Measurements from ENCODE around the gene ADM2.

The ADM2 gene

GRCh38 chr22:50505776-50506610 is 24.6 kb downstream of the ADM2 start:
- no peak for ATAC-seq
- TF ChIP-seq RARB (CRISPR knock-in tag; IDR thresholded peaks at IDR 0.05), result no peak
- no peak for TF ChIP-seq PPARA (CRISPR knock-in tag; IDR thresholded peaks at IDR 0.05; ENCODE audit: borderline replicate concordance)
- TF ChIP-seq ZNF70 (CRISPR knock-in tag; IDR thresholded peaks at IDR 0.05), result no peak
- no peak for TF ChIP-seq SNAI2 (CRISPR knock-in tag; IDR thresholded peaks at IDR 0.05)
- TF ChIP-seq TOX (CRISPR knock-in tag; IDR thresholded peaks at IDR 0.05; ENCODE audit: borderline replicate concordance), result no peak
- no peak for TF ChIP-seq ISL1 (CRISPR knock-in tag; IDR thresholded peaks at IDR 0.05)
- TF ChIP-seq GLIS3 (CRISPR knock-in tag; IDR thresholded peaks at IDR 0.05), result no peak
- no peak for TF ChIP-seq ESRRG (CRISPR knock-in tag; IDR thresholded peaks at IDR 0.05)

GRCh38 chr22:50506611-50507420 is 25.5 kb downstream of the ADM2 start:
- ATAC-seq, result peak; percentile 41
- no peak for TF ChIP-seq BACH2 (CRISPR knock-in tag; IDR thresholded peaks at IDR 0.05; ENCODE audit: borderline replicate concordance)
- no peak for TF ChIP-seq ISL1 (CRISPR knock-in tag; IDR thresholded peaks at IDR 0.05)
- TF ChIP-seq OSR1 (CRISPR knock-in tag; IDR thresholded peaks at IDR 0.05), result no peak
- TF ChIP-seq TCF4 (CRISPR knock-in tag; IDR thresholded peaks at IDR 0.05; ENCODE audit: borderline replicate concordance), result no peak
- no peak for TF ChIP-seq RARB (CRISPR knock-in tag; IDR thresholded peaks at IDR 0.05)
- TF ChIP-seq GLIS3 (CRISPR knock-in tag; IDR thresholded peaks at IDR 0.05), result no peak
- TF ChIP-seq CREB5 (CRISPR knock-in tag; IDR thresholded peaks at IDR 0.05; ENCODE audit: low read depth), result no peak
- no peak for TF ChIP-seq ARNTL (CRISPR knock-in tag; IDR thresholded peaks at IDR 0.05; ENCODE audit: borderline replicate concordance, low read depth)
- no peak for TF ChIP-seq ZFP30 (CRISPR knock-in tag; IDR thresholded peaks at IDR 0.05)
- TF ChIP-seq PPARA (CRISPR knock-in tag; IDR thresholded peaks at IDR 0.05; ENCODE audit: borderline replicate concordance), result no peak
- no peak for TF ChIP-seq ESRRG (CRISPR knock-in tag; IDR thresholded peaks at IDR 0.05)
- no peak for TF ChIP-seq SNAI2 (CRISPR knock-in tag; IDR thresholded peaks at IDR 0.05)
- TF ChIP-seq PATZ1 (CRISPR knock-in tag; IDR thresholded peaks at IDR 0.05; ENCODE audit: borderline replicate concordance), result no peak
- no peak for TF ChIP-seq TOX (CRISPR knock-in tag; IDR thresholded peaks at IDR 0.05; ENCODE audit: borderline replicate concordance)
- no peak for TF ChIP-seq ZC3H10 (CRISPR knock-in tag; IDR thresholded peaks at IDR 0.05)
- TF ChIP-seq ZNF70 (CRISPR knock-in tag; IDR thresholded peaks at IDR 0.05), result no peak
- no peak for TF ChIP-seq ZFP3 (CRISPR knock-in tag; IDR thresholded peaks at IDR 0.05)
- no peak for TF ChIP-seq CSDC2 (CRISPR knock-in tag; IDR thresholded peaks at IDR 0.05)
- TF ChIP-seq ZNF565 (CRISPR knock-in tag; conservative IDR thresholded peaks at IDR 0.05; ENCODE audit: low read depth), result no peak
- TF ChIP-seq POU6F1 (CRISPR knock-in tag; IDR thresholded peaks at IDR 0.05; ENCODE audit: borderline replicate concordance, low read depth), result no peak

- ATAC-seq, result peak; percentile 89
- TF ChIP-seq TSHZ2 (CRISPR knock-in tag; IDR thresholded peaks at IDR 0.05) (no peak), ARNTL (CRISPR knock-in tag; IDR thresholded peaks at IDR 0.05; ENCODE audit: borderline replicate concordance, low read depth) (no peak), ZNF70 (CRISPR knock-in tag; IDR thresholded peaks at IDR 0.05) (no peak), OSR1 (CRISPR knock-in tag; IDR thresholded peaks at IDR 0.05) (no peak)
Measured at GRCh38 chr22:50507421-50507990, 26.2 kb downstream of the ADM2 start, which contains the start of gene LMF2. Gene LMF2 (minus strand): TSS chr22:50507702. CDS start chr22:50507675, 27 bp downstream.

Measured in SK-N-SH treated with all-trans-retinoic acid at 6 μM for 48 hours (cell line).